Keratinocyte (primary cell): ENCODE measurements around the gene HMCN2. TPM values are rescaled to one million over a fixed set of nuclear protein-coding genes. Genes with fewer than 3 reads are reported as not detected.

Experiments
- DNase-seq: peaks from one replicate; pipeline ENCODE4 v3.0.0-alpha.2; 2011; ENCODE audit warnings: low read depth, missing footprints, low spot score
- FAIRE-seq: peaks from 2 replicates; lab custom pipeline; 2011; peaks lifted over from hg19 to GRCh38; lab: Jason Lieb, UNC
- H2AFZ ChIP-seq: 2 replicates; pipeline ENCODE4 v1.6.0; 2012; ENCODE audit warnings: low read length, control low read depth, inconsistent platforms; ENCODE audit not compliant: control insufficient read depth
- H3K27ac ChIP-seq: 2 replicates; pipeline ENCODE4 v1.5.1; 2011; ENCODE audit warnings: low read length; ENCODE audit not compliant: control insufficient read depth, insufficient read depth
- H3K27me3 ChIP-seq: 3 replicates; pipeline ENCODE4 v1.6.0; 2011; ENCODE audit warnings: low read length; ENCODE audit not compliant: control insufficient read depth, insufficient read depth; ENCODE audit errors: extremely low read depth
- H3K36me3 ChIP-seq, 2 experiments: 2 replicates in 1 of 2; 3 replicates in 1 of 2; pipeline ENCODE4 v1.5.1; 2011; ENCODE audit warnings: low read length in 2 of 2, mild to moderate bottlenecking in 1 of 2; ENCODE audit not compliant: control insufficient read depth in 2 of 2, insufficient read depth in 2 of 2; ENCODE audit errors: extremely low read depth in 1 of 2
- H3K4me1 ChIP-seq: 3 replicates; pipeline ENCODE4 v1.5.1; 2011; ENCODE audit warnings: low read length; ENCODE audit not compliant: control insufficient read depth, insufficient read depth; ENCODE audit errors: extremely low read depth
- H3K4me2 ChIP-seq: 3 replicates; pipeline ENCODE4 v1.6.0; 2011; ENCODE audit warnings: low read depth, low read length; ENCODE audit not compliant: control insufficient read depth, insufficient read depth; ENCODE audit errors: extremely low read depth
- H3K4me3 ChIP-seq, 3 experiments: fragments of 200-600 bp in 1 of 3; sonication (generic) in 1 of 3; 2 replicates in 2 of 3; 3 replicates in 1 of 3; pipeline ENCODE4 v1.5.1; 2011 to 2016; ENCODE audit warnings: low read length in 3 of 3, mild to moderate bottlenecking in 3 of 3, control low read depth in 2 of 3, inconsistent platforms in 1 of 3, low read depth in 1 of 3, mixed read lengths in 1 of 3, mixed run types in 1 of 3, moderate library complexity in 1 of 3; ENCODE audit not compliant: control insufficient read depth in 2 of 3, insufficient read depth in 2 of 3; ENCODE audit errors: extremely low read depth in 1 of 3
- H3K79me2 ChIP-seq: 2 replicates; pipeline ENCODE4 v1.6.0; 2012; ENCODE audit warnings: low read length; ENCODE audit not compliant: control insufficient read depth, insufficient read depth
- H3K9ac ChIP-seq: 3 replicates; pipeline ENCODE4 v1.6.0; 2011; ENCODE audit warnings: low read length; ENCODE audit not compliant: control insufficient read depth, insufficient read depth; ENCODE audit errors: extremely low read depth
- H3K9me1 ChIP-seq: 3 replicates; pipeline ENCODE4 v1.6.0; 2011; ENCODE audit warnings: low read length; ENCODE audit not compliant: control insufficient read depth, insufficient read depth; ENCODE audit errors: extremely low read depth
- H3K9me3 ChIP-seq: 2 replicates; pipeline ENCODE4 v1.5.1; 2012; ENCODE audit warnings: low read depth, low read length; ENCODE audit not compliant: control insufficient read depth
- H4K20me1 ChIP-seq: 3 replicates; pipeline ENCODE4 v1.6.0; 2011; ENCODE audit warnings: low read length; ENCODE audit not compliant: control insufficient read depth, insufficient read depth; ENCODE audit errors: extremely low read depth
- CTCF ChIP-seq, 3 experiments: IDR thresholded peaks in 1 of 3; conservative IDR thresholded peaks in 1 of 3; optimal IDR thresholded peaks in 1 of 3; 2 replicates in 2 of 3; 3 replicates in 1 of 3; pipeline versions ENCODE3 to v1.5.1; 2011; ENCODE audit warnings: low read length in 3 of 3, mild to moderate bottlenecking in 3 of 3, moderate library complexity in 2 of 3, control low read depth in 1 of 3, inconsistent platforms in 1 of 3; ENCODE audit not compliant: insufficient read depth in 2 of 3; ENCODE audit errors: extremely low read depth in 1 of 3
- EZH2 ChIP-seq: IDR thresholded peaks from one replicate; pipeline ENCODE4 v1.6.1; 2012; ENCODE audit warnings: inconsistent platforms, mild to moderate bottlenecking, low read length, moderate library complexity
- dilution Hi-C: fragments of 300-500 bp; cut with MboI; formaldehyde crosslinking; loops from one replicate; pipeline ENCODE4 v1.7.0; 2020; ENCODE audit warnings: low sequenced_read_pairs; ENCODE audit not compliant: extremely low pct_ligation_motif_present
- polyA plus RNA-seq, 5 experiments: library from polyadenylated mRNA; depleted of rRNA in 3 of 5; stranded (reverse) in 3 of 5; stranded (forward) in 1 of 5; unstranded in 1 of 5; fragments of >200 nt; gene quantifications; 1 replicate in 1 of 5; 2 replicates in 3 of 5; 3 replicates in 1 of 5; pipeline versions ENCODE4 v1.2.1 to v1.2.3, GENCODE V29; 2011 to 2012; ENCODE audit warnings: missing spikeins in 2 of 5, low read depth in 1 of 5, low replicate concordance in 1 of 5

HMCN2 gene
- polyA plus RNA-seq, 1 donor (not counting 4 experiments of a cell fraction or from before 2014, with no cell fraction given): not detected

GRCh38 chr9:130402645-130403440, 137.3 kb downstream of the HMCN2 start:
- TF ChIP-seq CTCF (optimal IDR thresholded peaks at IDR 0.05 in 1 of 3, IDR thresholded peaks at IDR 0.05 in 1 of 3, conservative IDR thresholded peaks at IDR 0.05 in 1 of 3; ENCODE audit: extremely low read depth in 1 of 3, insufficient read depth in 2 of 3, low read length in 3 of 3) (no peak), EZH2 (no peak)
- Histone ChIP-seq H3K79me2 (no peaks in the 10 kb centered on the region), H3K9me3 (no peaks in the 10 kb centered on the region), H3K9ac (no peak overlapping the region), H3K27me3 (peaks cover 8% of the 10 kb centered on the region), H4K20me1 (no peaks in the 10 kb centered on the region), H3K4me3 (no peak overlapping the region), H2AFZ (no peak overlapping the region), H3K9me1 (no peaks in the 10 kb centered on the region), H3K4me2 (no peak overlapping the region), H3K4me1 (no peaks in the 10 kb centered on the region), H3K36me3 (no peaks in the 10 kb centered on the region), H3K27ac (no peak overlapping the region)
- DNase-seq (no peak), FAIRE-seq (no peak)
- dilution Hi-C loops: no loop called here

- no peak overlapping the region for H3K4me3 ChIP-seq
- no peak overlapping the region for H3K9ac ChIP-seq
- TF ChIP-seq CTCF (optimal IDR thresholded peaks at IDR 0.05 in 1 of 3, IDR thresholded peaks at IDR 0.05 in 1 of 3, conservative IDR thresholded peaks at IDR 0.05 in 1 of 3; ENCODE audit: extremely low read depth in 1 of 3, insufficient read depth in 2 of 3, low read length in 3 of 3): no peak
- TF ChIP-seq EZH2: no peak
- DNase-seq: no peak
- no peak overlapping the region for H2AFZ ChIP-seq
- no peaks in the 10 kb centered on the region for H3K79me2 ChIP-seq
- H3K9me3 ChIP-seq: no peaks in the 10 kb centered on the region
- H3K4me2 ChIP-seq: no peak overlapping the region
- FAIRE-seq: no peak
- H4K20me1 ChIP-seq: no peaks in the 10 kb centered on the region
- no peak overlapping the region for H3K27ac ChIP-seq
- H3K27me3 ChIP-seq: peaks cover 4% of the 10 kb centered on the region
- dilution Hi-C loops: no loop called here
- H3K4me1 ChIP-seq: peaks cover under 1% of the 10 kb centered on the region
- no peaks in the 10 kb centered on the region for H3K36me3 ChIP-seq
- no peaks in the 10 kb centered on the region for H3K9me1 ChIP-seq
Observed at GRCh38 chr9:130405657-130406257, 140.2 kb downstream of the HMCN2 start.
